SK-N-MC (cell line): ENCODE data around the gene LYRM4.

Source experiments
- EZH2 ChIP-seq: fragments of 200-600 bp; sonication (generic); IDR thresholded peaks from one replicate; pipeline ENCODE4 v1.6.1; 2017; ENCODE audit warnings: antibody characterized with exemption
- FOXP2 ChIP-seq: optimal IDR thresholded peaks from 2 replicates; pipeline ENCODE3; 2011; ENCODE audit warnings: mild to moderate bottlenecking, moderate library complexity; ENCODE audit not compliant: insufficient read depth; ENCODE audit errors: extremely low read length, control extremely low read depth
- POLR2AphosphoS5 ChIP-seq: IDR thresholded peaks from 2 replicates; pipeline ENCODE4 v1.6.1; 2012; ENCODE audit warnings: mild to moderate bottlenecking, low read depth, low read length, borderline replicate concordance

- no peak for TF ChIP-seq POLR2AphosphoS5
- no peak for TF ChIP-seq EZH2
- TF ChIP-seq FOXP2 = no peak
Observed at GRCh38 chr6:5235830-5236229, 24.9 kb downstream of the LYRM4 start.
